GM21528 (cell line): ENCODE results near the gene HJV.
"Not testable (repeated sequence)": the region's sequence is repeated elsewhere in the genome, so short reads cannot be mapped to it uniquely, and the experiment has no call there.

Experiments used
- ATAC-seq: cut with Tn5 transposase; IDR thresholded peaks from one replicate; pipeline ENCODE4 v1.9.1; 2021; ENCODE audit warnings: mild to moderate bottlenecking, moderate library complexity; ENCODE audit not compliant: unreplicated experiment, low FRiP score

Gene HJV

GRCh38 chr1:146021622-146022402, at the start of gene HJV:
TSS of gene HJV (minus strand) at chr1:146021735. CDS start at chr1:146020231, 1,504 bp downstream.
- ATAC-seq, result no peak

GRCh38 chr1:146059148-146059547, 37.6 kb upstream of the HJV start:
- ATAC-seq, result not testable (repeated sequence)

GRCh38 chr1:146051852-146052676, 30.5 kb upstream of the HJV start:
- ATAC-seq, result peak; percentile 75

- peak; percentile 13 for ATAC-seq
These were observed 29.9 kb upstream of the HJV start for GRCh38 chr1:146051452-146051851.

- not testable (repeated sequence) for ATAC-seq
These were observed 29.1 kb upstream of the HJV start for GRCh38 chr1:146050652-146050963.

GRCh38 chr1:146049866-146050651, 28.5 kb upstream of the HJV start:
- ATAC-seq, result not testable (repeated sequence)

GRCh38 chr1:146049436-146049835, 27.9 kb upstream of the HJV start:
- no peak for ATAC-seq

GRCh38 chr1:146048514-146049115, 27.1 kb upstream of the HJV start:
- not testable (repeated sequence) for ATAC-seq

GRCh38 chr1:146046664-146047063, 25.1 kb upstream of the HJV start:
- no peak for ATAC-seq

- ATAC-seq, result no peak
These were observed 18.3 kb upstream of the HJV start for GRCh38 chr1:146039844-146040194.

- ATAC-seq, result no peak
These were observed 15.6 kb upstream of the HJV start for GRCh38 chr1:146036965-146037646.

GRCh38 chr1:146036241-146036964, 14.9 kb upstream of the HJV start:
- ATAC-seq, result no peak

- ATAC-seq, result no peak
These were observed 13.5 kb upstream of the HJV start for GRCh38 chr1:146035048-146035423.

GRCh38 chr1:146032631-146033219, 11.2 kb upstream of the HJV start:
- ATAC-seq, result no peak

GRCh38 chr1:146031476-146031875, 9.9 kb upstream of the HJV start:
- ATAC-seq, result no peak

GRCh38 chr1:146029117-146029516, 7.6 kb upstream of the HJV start:
- no peak for ATAC-seq

- not testable (repeated sequence) for ATAC-seq
These were observed 5.1 kb upstream of the HJV start for GRCh38 chr1:146026650-146027049.

- ATAC-seq, result not testable (repeated sequence)
These were observed 4.4 kb upstream of the HJV start for GRCh38 chr1:146025787-146026495.
